ENCODE data around the gene QRICH1.

GRCh38 chr3:49016414-49017228 lies 77.2 kb downstream of the QRICH1 start:
- no peak for TF ChIP-seq CTCF (IDR thresholded peaks at IDR 0.05)
- TF ChIP-seq POLR2A (IDR thresholded peaks at IDR 0.05): no peak

Measured in uterus (tissue), 2 donors.